Measurements from ENCODE around the gene DUSP2.
A peak's percentile ranks its signal among the peaks of the same experiment; 100 is the strongest.

The DUSP2 gene

DNA sequence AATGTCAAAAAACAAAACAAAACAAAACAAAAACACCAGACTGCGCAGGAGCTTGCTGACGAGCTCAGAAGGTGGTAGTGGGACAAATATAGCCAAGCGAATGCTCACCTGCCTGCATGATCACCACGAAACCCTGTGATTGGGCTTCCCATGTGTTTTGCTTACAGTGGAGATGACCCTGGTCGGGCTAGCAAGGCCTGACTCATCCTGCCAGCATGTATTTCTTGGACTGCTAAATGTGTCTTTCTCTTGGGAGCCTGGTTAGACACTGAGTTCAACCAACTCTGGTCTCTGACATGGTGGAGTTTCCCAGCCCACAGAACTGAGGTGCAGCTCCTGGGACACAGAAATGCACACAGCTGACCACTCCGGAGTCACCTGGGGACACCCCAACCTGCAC is 30.7 kb upstream of the DUSP2 start:
- H3K9ac ChIP-seq (ENCODE audit: low read depth, low read length), result no peak overlapping the region
- H3K9me3 ChIP-seq (ENCODE audit: insufficient read depth, low read depth, low read length), result no peaks in the 10 kb centered on the region
- no peak overlapping the region for H3K4me3 ChIP-seq (ENCODE audit: low read length)
- no peak overlapping the region for H3K27ac ChIP-seq (ENCODE audit: low read depth, low read length)
- no peaks in the 10 kb centered on the region for H3K4me1 ChIP-seq (ENCODE audit: insufficient read depth, low read length)
- WGBS, result 88% methylated on average over 6 of the region's 6 CpGs
- H3K27me3 ChIP-seq (ENCODE audit: insufficient read depth, low read length), result no peaks in the 10 kb centered on the region
- no peaks in the 10 kb centered on the region for H3K36me3 ChIP-seq (ENCODE audit: insufficient read depth, low read length)

GRCh38 chr2:96174251-96175144 is 29.3 kb upstream of the DUSP2 start:
- Histone ChIP-seq H3K27ac (ENCODE audit: low read depth, low read length) (no peak overlapping the region), H3K9me3 (ENCODE audit: insufficient read depth, low read depth, low read length) (peaks cover 5% of the 10 kb centered on the region)

GRCh38 chr2:96171831-96172230 is 26.6 kb upstream of the DUSP2 start:
- Histone ChIP-seq H3K27me3 (ENCODE audit: insufficient read depth, low read length) (no peaks in the 10 kb centered on the region), H3K9me3 (ENCODE audit: insufficient read depth, low read depth, low read length) (peaks cover 5% of the 10 kb centered on the region), H3K36me3 (ENCODE audit: insufficient read depth, low read length) (no peaks in the 10 kb centered on the region), H3K4me3 (ENCODE audit: low read length) (no peak overlapping the region), H3K27ac (ENCODE audit: low read depth, low read length) (no peak overlapping the region), H3K4me1 (ENCODE audit: insufficient read depth, low read length) (0 out of 2 replicates have a peak, but pooled peaks cover 2% of the 10 kb centered on the region), H3K9ac (ENCODE audit: low read depth, low read length) (no peak overlapping the region)
- WGBS, result 96% methylated on average over 15 of the region's 15 CpGs

More at GRCh38 chr2:96174251-96175144, 29.3 kb upstream of the DUSP2 start:
- H3K27me3 ChIP-seq (ENCODE audit: insufficient read depth, low read length), result no peaks in the 10 kb centered on the region
- H3K4me3 ChIP-seq (ENCODE audit: low read length), result no peak overlapping the region
- no peaks in the 10 kb centered on the region for H3K36me3 ChIP-seq (ENCODE audit: insufficient read depth, low read length)
- 58% methylated on average over 8 of the region's 8 CpGs for WGBS
- H3K9ac ChIP-seq (ENCODE audit: low read depth, low read length), result no peak overlapping the region
- no peaks in the 10 kb centered on the region for H3K4me1 ChIP-seq (ENCODE audit: insufficient read depth, low read length)

DNA sequence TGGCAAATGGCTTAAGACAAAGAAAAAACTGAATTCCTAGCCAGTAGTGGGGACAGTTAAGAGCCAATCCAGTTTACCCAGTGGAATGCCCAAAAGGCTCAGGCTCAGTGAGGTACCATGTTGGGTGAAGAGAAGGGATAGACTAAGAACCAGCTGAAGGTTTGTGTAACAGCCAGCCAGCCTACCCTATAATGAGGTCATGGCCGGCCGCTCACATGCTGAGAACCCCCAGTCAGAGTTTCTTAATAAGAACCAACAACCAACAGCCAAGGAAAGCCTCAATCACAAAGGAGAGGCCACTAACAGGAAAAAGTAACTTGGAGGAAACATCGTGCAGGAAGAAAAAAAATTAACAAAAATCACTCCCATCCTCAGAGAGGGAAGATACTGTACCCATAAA is 25.4 kb upstream of the DUSP2 start:
- Histone ChIP-seq H3K4me1 (ENCODE audit: insufficient read depth, low read length) (0 out of 2 replicates have a peak, but pooled peaks cover 2% of the 10 kb centered on the region), H3K36me3 (ENCODE audit: insufficient read depth, low read length) (no peaks in the 10 kb centered on the region), H3K9ac (ENCODE audit: low read depth, low read length) (no peak overlapping the region), H3K27me3 (ENCODE audit: insufficient read depth, low read length) (no peaks in the 10 kb centered on the region), H3K4me3 (ENCODE audit: low read length) (no peak overlapping the region), H3K9me3 (ENCODE audit: insufficient read depth, low read depth, low read length) (peaks cover 5% of the 10 kb centered on the region), H3K27ac (ENCODE audit: low read depth, low read length) (no peak overlapping the region)
- 94% methylated on average over 3 of the region's 3 CpGs for WGBS

GRCh38 chr2:96169868-96170507 is 24.7 kb upstream of the DUSP2 start:
- Histone ChIP-seq H3K9me3 (ENCODE audit: insufficient read depth, low read depth, low read length) (peaks cover 5% of the 10 kb centered on the region), H3K9ac (ENCODE audit: low read depth, low read length) (no peak overlapping the region), H3K27me3 (ENCODE audit: insufficient read depth, low read length) (no peaks in the 10 kb centered on the region), H3K4me3 (ENCODE audit: low read length) (no peak overlapping the region), H3K27ac (ENCODE audit: low read depth, low read length) (no peak overlapping the region), H3K36me3 (ENCODE audit: insufficient read depth, low read length) (no peaks in the 10 kb centered on the region), H3K4me1 (ENCODE audit: insufficient read depth, low read length) (0 out of 2 replicates have a peak, but pooled peaks cover 2% of the 10 kb centered on the region)
- WGBS, result 96% methylated on average over 2 of the region's 2 CpGs

- Histone ChIP-seq H3K9me3 (ENCODE audit: insufficient read depth, low read depth, low read length) (peaks cover 5% of the 10 kb centered on the region), H3K36me3 (ENCODE audit: insufficient read depth, low read length) (no peaks in the 10 kb centered on the region), H3K9ac (ENCODE audit: low read depth, low read length) (no peak overlapping the region), H3K27ac (ENCODE audit: low read depth, low read length) (no peak overlapping the region), H3K27me3 (ENCODE audit: insufficient read depth, low read length) (no peaks in the 10 kb centered on the region), H3K4me3 (ENCODE audit: low read length) (no peak overlapping the region), H3K4me1 (ENCODE audit: insufficient read depth, low read length) (0 out of 2 replicates have a peak, but pooled peaks cover 8% of the 10 kb centered on the region)
- 82% methylated on average over 4 of the region's 6 CpGs for WGBS
These were observed 22.3 kb upstream of the DUSP2 start for GRCh38 chr2:96167407-96168013.

- H3K27me3 ChIP-seq (ENCODE audit: insufficient read depth, low read length), result no peaks in the 10 kb centered on the region
- H3K36me3 ChIP-seq (ENCODE audit: insufficient read depth, low read length), result no peaks in the 10 kb centered on the region
- H3K9ac ChIP-seq (ENCODE audit: low read depth, low read length), result no peak overlapping the region
- H3K9me3 ChIP-seq (ENCODE audit: insufficient read depth, low read depth, low read length), result no peaks in the 10 kb centered on the region
- no peak overlapping the region for H3K4me3 ChIP-seq (ENCODE audit: low read length)
- 0 out of 2 replicates have a peak, but pooled peaks cover 8% of the 10 kb centered on the region for H3K4me1 ChIP-seq (ENCODE audit: insufficient read depth, low read length)
- WGBS, result 67% methylated on average over 18 of the region's 18 CpGs
- H3K27ac ChIP-seq (ENCODE audit: low read depth, low read length), result no peak overlapping the region
These were observed 19.4 kb upstream of the DUSP2 start for GRCh38 chr2:96164459-96165184.

DNA sequence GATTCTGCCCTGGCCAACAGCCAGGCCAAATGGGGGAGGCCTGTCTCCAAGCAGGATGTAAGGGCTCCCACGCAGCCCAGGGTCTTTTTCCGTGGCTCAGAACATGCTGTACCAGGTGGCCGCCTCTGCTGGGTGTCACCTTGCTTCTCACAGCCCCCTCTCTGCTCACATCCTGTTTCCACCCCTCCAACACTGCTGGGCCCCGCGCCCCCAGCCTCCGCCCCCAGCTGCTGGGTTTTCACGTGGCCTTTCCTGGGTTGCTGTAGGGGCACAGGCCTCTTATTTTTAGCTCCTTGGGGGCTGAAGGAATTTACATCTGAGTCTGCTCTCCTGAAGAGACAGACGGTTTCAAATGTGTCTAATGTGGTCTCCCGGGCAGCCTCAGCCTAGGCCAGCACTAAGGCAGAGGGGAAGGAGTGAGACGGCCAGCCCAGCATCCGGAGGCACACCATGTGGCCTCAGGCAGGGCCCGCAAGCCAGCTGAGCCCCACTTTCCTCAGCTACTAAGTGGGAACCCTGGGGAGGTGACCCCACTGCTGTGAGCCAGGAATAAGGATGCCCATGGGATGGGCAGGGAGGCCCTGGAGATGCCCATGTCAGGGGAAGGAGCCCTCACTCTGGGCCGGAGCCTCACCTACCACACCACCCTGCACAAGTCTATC is 18.7 kb upstream of the DUSP2 start:
- no peaks in the 10 kb centered on the region for H3K27me3 ChIP-seq (ENCODE audit: insufficient read depth, low read length)
- 0 out of 2 replicates have a peak, but pooled peaks cover 8% of the 10 kb centered on the region for H3K4me1 ChIP-seq (ENCODE audit: insufficient read depth, low read length)
- H3K4me3 ChIP-seq (ENCODE audit: low read length), result no peak overlapping the region
- no peaks in the 10 kb centered on the region for H3K36me3 ChIP-seq (ENCODE audit: insufficient read depth, low read length)
- no peak overlapping the region for H3K27ac ChIP-seq (ENCODE audit: low read depth, low read length)
- 0 out of 2 replicates have a peak overlapping the region, but pooled peaks have one; percentile 9 for H3K9ac ChIP-seq (ENCODE audit: low read depth, low read length)
- no peaks in the 10 kb centered on the region for H3K9me3 ChIP-seq (ENCODE audit: insufficient read depth, low read depth, low read length)
- WGBS, result 87% methylated on average over 13 of the region's 13 CpGs

- 0 out of 2 replicates have a peak, but pooled peaks cover 8% of the 10 kb centered on the region for H3K4me1 ChIP-seq (ENCODE audit: insufficient read depth, low read length)
- no peaks in the 10 kb centered on the region for H3K9me3 ChIP-seq (ENCODE audit: insufficient read depth, low read depth, low read length)
- no peak overlapping the region for H3K27ac ChIP-seq (ENCODE audit: low read depth, low read length)
- H3K36me3 ChIP-seq (ENCODE audit: insufficient read depth, low read length), result no peaks in the 10 kb centered on the region
- H3K4me3 ChIP-seq (ENCODE audit: low read length), result no peak overlapping the region
- no peak overlapping the region for H3K9ac ChIP-seq (ENCODE audit: low read depth, low read length)
- H3K27me3 ChIP-seq (ENCODE audit: insufficient read depth, low read length), result no peaks in the 10 kb centered on the region
- WGBS, result 94% methylated on average over 5 of the region's 5 CpGs
These were observed 18.2 kb upstream of the DUSP2 start for GRCh38 chr2:96163415-96163767.

GRCh38 chr2:96161898-96162297 is 16.7 kb upstream of the DUSP2 start:
- H3K9me3 ChIP-seq (ENCODE audit: insufficient read depth, low read depth, low read length), result no peaks in the 10 kb centered on the region
- 94% methylated on average over 5 of the region's 5 CpGs for WGBS
- no peaks in the 10 kb centered on the region for H3K36me3 ChIP-seq (ENCODE audit: insufficient read depth, low read length)
- H3K9ac ChIP-seq (ENCODE audit: low read depth, low read length), result no peak overlapping the region
- no peaks in the 10 kb centered on the region for H3K27me3 ChIP-seq (ENCODE audit: insufficient read depth, low read length)
- H3K4me1 ChIP-seq (ENCODE audit: insufficient read depth, low read length), result 0 out of 2 replicates have a peak, but pooled peaks cover 10% of the 10 kb centered on the region
- no peak overlapping the region for H3K27ac ChIP-seq (ENCODE audit: low read depth, low read length)
- H3K4me3 ChIP-seq (ENCODE audit: low read length), result no peak overlapping the region

Measured in HUES64 (cell line).